Measurements from ENCODE around the gene DDX23.

GRCh38 chr12:48878548-48878947 lies 26.6 kb upstream of the DDX23 start:
- TF ChIP-seq CTCF (IDR thresholded peaks at IDR 0.05; ENCODE audit: poor library complexity, severe bottlenecking), result no peak
- no peak for TF ChIP-seq POLR2AphosphoS5 (IDR thresholded peaks at IDR 0.05)
- TF ChIP-seq RAD21 (conservative IDR thresholded peaks at IDR 0.05), result no peak
- no peak for TF ChIP-seq REST (IDR thresholded peaks at IDR 0.05; ENCODE audit: borderline replicate concordance)
